ENCODE data around the gene UNC45B. TPM values are rescaled to one million over a fixed set of nuclear protein-coding genes. Genes with fewer than 3 reads are reported as not detected.

The UNC45B gene
- total RNA-seq, 2 donors from 2014 or later: not detected

DNA sequence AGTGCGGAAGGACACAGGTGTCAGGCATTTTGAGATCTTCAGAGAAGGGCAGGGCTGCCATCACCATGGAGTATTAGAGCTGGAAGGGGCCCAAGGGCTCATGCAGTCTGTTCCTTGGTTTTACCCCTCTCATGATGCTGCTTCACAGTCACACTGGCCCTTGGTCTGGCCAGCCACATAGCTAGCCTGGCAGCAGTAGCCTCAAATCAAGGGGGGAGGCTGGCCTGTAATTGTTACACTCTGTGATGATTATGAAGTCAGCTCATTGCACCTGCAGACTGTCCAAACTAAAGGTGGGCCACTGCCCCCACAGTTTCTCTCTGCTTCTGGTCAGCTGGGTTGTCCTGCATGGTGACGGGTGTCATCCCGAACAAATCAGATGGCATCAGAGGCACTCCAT, 26.3 kb upstream of the UNC45B start, which contains the start of gene FNDC8:
FNDC8 (plus strand) TSS at position 301 of the 400 bp plus-strand sequence; CDS start at position 380, 79 bp downstream.
- WGBS, 2 experiments (ENCODE audit: insufficient coverage in 1 of 2, insufficient read length in 1 of 2): 95% methylated on average over 3 of the region's 3 CpGs; no CpG with 5 or more reads in 1 of the 2 experiments
- Mint-ChIP-seq H3K4me3 (no peak within 1 kb of the TSS), H3K27ac (no peak within 1 kb of the TSS), H3K4me1 (peaks cover 14% of the 10 kb centered on the region), H3K36me3 (ENCODE audit: low read depth) (peaks cover 8% of the 10 kb centered on the region), H3K27me3 (ENCODE audit: insufficient read depth) (peaks cover 28% of the 10 kb centered on the region), H3K9me3 (no peaks in the 10 kb centered on the region)
- Histone ChIP-seq H3K4me1 (ENCODE audit: control insufficient read depth, insufficient read depth, low read length) (no peaks in the 10 kb centered on the region), H3K9me3 (ENCODE audit: control insufficient read depth, low read length) (no peaks in the 10 kb centered on the region), H3K27ac (ENCODE audit: low read depth, low read length) (no peak within 1 kb of the TSS), H3K9ac (ENCODE audit: extremely low read depth, low read length, poor library complexity, severe bottlenecking) (no peak within 1 kb of the TSS), H3K36me3 (ENCODE audit: control insufficient read depth, insufficient read depth, low read length) (no peaks in the 10 kb centered on the region), H3K4me3 (ENCODE audit: low read length) (no peak within 1 kb of the TSS), H3K27me3 (ENCODE audit: control insufficient read depth, insufficient read depth, low read length, poor library complexity, severe bottlenecking) (peaks cover 14% of the 10 kb centered on the region)
- DNase-seq: no peak
- TF ChIP-seq, protein P1, sequence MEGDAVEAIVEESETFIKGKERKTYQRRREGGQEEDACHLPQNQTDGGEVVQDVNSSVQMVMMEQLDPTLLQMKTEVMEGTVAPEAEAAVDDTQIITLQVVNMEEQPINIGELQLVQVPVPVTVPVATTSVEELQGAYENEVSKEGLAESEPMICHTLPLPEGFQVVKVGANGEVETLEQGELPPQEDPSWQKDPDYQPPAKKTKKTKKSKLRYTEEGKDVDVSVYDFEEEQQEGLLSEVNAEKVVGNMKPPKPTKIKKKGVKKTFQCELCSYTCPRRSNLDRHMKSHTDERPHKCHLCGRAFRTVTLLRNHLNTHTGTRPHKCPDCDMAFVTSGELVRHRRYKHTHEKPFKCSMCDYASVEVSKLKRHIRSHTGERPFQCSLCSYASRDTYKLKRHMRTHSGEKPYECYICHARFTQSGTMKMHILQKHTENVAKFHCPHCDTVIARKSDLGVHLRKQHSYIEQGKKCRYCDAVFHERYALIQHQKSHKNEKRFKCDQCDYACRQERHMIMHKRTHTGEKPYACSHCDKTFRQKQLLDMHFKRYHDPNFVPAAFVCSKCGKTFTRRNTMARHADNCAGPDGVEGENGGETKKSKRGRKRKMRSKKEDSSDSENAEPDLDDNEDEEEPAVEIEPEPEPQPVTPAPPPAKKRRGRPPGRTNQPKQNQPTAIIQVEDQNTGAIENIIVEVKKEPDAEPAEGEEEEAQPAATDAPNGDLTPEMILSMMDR (conservative IDR thresholded peaks at IDR 0.05): no peak

DNA sequence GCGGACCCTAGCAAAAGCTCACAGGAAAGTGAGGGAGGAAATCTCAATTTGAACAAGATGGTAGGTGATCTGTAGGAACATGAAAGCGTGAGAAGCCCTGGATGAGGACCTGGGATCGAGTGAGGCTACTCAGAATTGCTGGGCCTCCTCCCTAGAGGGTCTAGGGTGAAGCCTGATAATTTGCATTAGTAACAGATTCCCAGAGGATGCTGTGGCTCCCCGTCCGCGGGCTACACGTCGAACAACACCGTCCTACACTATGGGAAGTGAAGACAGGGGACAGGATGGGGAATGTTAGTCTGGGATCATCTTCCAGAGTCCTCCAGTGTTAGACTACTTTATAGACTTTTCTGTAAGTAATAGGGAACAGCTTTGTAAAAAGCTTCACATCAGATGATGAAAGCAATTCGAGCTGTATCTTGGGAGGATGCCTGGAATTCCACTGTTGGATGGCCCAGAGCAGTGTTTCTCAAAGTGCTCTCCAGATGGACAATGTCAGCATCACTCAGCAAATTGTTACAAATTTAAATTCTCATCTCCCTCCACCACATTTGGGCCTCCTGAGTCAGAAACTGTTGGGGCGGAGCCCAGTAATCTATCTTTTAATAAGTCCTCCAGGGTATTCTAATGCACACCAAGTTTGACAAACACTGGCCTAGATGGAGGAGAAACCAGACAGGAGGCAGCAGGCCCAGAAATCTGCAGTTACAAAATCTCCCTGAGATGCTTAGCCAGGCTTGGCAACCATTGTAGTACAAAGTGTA, 19.7 kb upstream of the UNC45B start:
- no peak for DNase-seq
- H3K4me1 Mint-ChIP-seq: no peaks in the 10 kb centered on the region
- no peak overlapping the region for H3K27ac ChIP-seq (ENCODE audit: low read depth, low read length)
- H3K4me1 ChIP-seq (ENCODE audit: control insufficient read depth, insufficient read depth, low read length): no peaks in the 10 kb centered on the region
- no peak overlapping the region for H3K4me3 Mint-ChIP-seq
- no peak overlapping the region for H3K4me3 ChIP-seq (ENCODE audit: low read length)
- WGBS, 2 experiments (ENCODE audit: insufficient coverage in 1 of 2, insufficient read length in 1 of 2): 93 to 94% methylated on average over 11 of the region's 11 CpGs
- no peak overlapping the region for H3K9ac ChIP-seq (ENCODE audit: extremely low read depth, low read length, poor library complexity, severe bottlenecking)
- TF ChIP-seq, protein P1 (conservative IDR thresholded peaks at IDR 0.05): no peak
- no peaks in the 10 kb centered on the region for H3K9me3 Mint-ChIP-seq
- no peak overlapping the region for H3K27ac Mint-ChIP-seq
- no peaks in the 10 kb centered on the region for H3K9me3 ChIP-seq (ENCODE audit: control insufficient read depth, low read length)
- H3K27me3 ChIP-seq (ENCODE audit: control insufficient read depth, insufficient read depth, low read length, poor library complexity, severe bottlenecking): no peaks in the 10 kb centered on the region
- H3K27me3 Mint-ChIP-seq (ENCODE audit: insufficient read depth): peaks cover 4% of the 10 kb centered on the region
- H3K36me3 Mint-ChIP-seq (ENCODE audit: low read depth): peaks cover 10% of the 10 kb centered on the region
- peaks cover 22% of the 10 kb centered on the region for H3K36me3 ChIP-seq (ENCODE audit: control insufficient read depth, insufficient read depth, low read length)

DNA sequence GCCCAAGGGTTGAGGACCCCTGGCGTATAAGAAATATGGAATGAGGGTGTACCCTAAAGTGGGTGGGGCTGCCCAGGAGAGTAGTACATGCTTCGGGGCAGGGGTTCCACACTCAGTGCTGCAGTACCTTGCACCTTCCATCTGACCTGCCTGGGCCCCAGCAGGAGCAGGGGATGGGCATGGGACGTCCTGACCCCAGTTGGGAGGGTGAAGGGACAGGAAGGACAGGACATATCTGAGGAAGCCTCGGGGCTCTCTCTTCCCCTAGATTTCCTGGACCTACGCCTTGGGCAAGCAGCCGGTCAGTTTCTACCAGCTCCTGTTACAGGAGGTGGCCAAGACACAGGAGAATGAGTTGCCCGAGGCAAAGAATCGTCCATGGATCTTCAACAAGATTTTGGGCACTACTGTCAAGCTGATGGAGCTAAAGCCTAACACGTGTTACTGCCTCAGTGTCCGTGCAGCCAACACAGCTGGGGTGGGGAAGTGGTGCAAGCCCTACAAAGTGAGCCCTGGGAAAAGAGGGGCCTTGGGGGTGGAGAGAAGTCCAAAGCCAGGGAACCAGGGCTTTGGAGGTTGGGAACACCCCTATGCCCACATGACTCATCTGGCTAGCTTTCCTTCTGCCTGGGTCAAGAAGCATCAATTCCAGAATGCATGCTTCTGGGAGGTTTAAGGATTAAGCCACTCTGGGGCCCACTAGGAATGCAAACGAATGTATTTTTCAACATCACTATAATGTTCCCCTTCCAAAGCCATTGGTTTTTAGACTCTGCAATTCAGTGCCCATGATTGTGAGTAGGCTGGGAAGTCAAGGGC, 18.3 kb upstream of the UNC45B start:
- peaks cover 23% of the 10 kb centered on the region for H3K36me3 Mint-ChIP-seq (ENCODE audit: low read depth)
- WGBS, 2 experiments (ENCODE audit: insufficient coverage in 1 of 2, insufficient read length in 1 of 2): 86 to 92% methylated on average over 10 to 11 of the region's 11 CpGs
- H3K4me3 Mint-ChIP-seq: no peak overlapping the region
- H3K36me3 ChIP-seq (ENCODE audit: control insufficient read depth, insufficient read depth, low read length): peaks cover 36% of the 10 kb centered on the region
- H3K4me1 Mint-ChIP-seq: no peaks in the 10 kb centered on the region
- H3K9ac ChIP-seq (ENCODE audit: extremely low read depth, low read length, poor library complexity, severe bottlenecking): no peak overlapping the region
- peaks cover 2% of the 10 kb centered on the region for H3K27me3 Mint-ChIP-seq (ENCODE audit: insufficient read depth)
- no peak overlapping the region for H3K27ac ChIP-seq (ENCODE audit: low read depth, low read length)
- TF ChIP-seq, protein P1 (conservative IDR thresholded peaks at IDR 0.05): no peak
- no peak overlapping the region for H3K4me3 ChIP-seq (ENCODE audit: low read length)
- no peaks in the 10 kb centered on the region for H3K9me3 ChIP-seq (ENCODE audit: control insufficient read depth, low read length)
- no peaks in the 10 kb centered on the region for H3K9me3 Mint-ChIP-seq
- H3K27me3 ChIP-seq (ENCODE audit: control insufficient read depth, insufficient read depth, low read length, poor library complexity, severe bottlenecking): no peaks in the 10 kb centered on the region
- no peak for DNase-seq
- no peak overlapping the region for H3K27ac Mint-ChIP-seq
- H3K4me1 ChIP-seq (ENCODE audit: control insufficient read depth, insufficient read depth, low read length): no peaks in the 10 kb centered on the region

Measured in endodermal cell (in vitro differentiated cells).